Tibial nerve (tissue), 3 donors: ENCODE data around the gene KAT8.

ENCODE experiments used
- POLR2A ChIP-seq, 2 donors: fragments of 450-650 bp; IDR thresholded peaks; one replicate each; pipeline ENCODE4 v1.6.1; 2017; ENCODE audit warnings: antibody characterized with exemption in 2 of 2, mild to moderate bottlenecking in 2 of 2, moderate library complexity in 2 of 2
- TF ChIP-seq, protein P1 (sequence below), 5 experiments: fragments of 200-600 bp in 3 of 5; fragments of 450-650 bp in 2 of 5; sonication (generic) in 3 of 5; IDR thresholded peaks; one replicate each; pipeline ENCODE4 v1.5.1; 2016 to 2019; ENCODE audit warnings: antibody characterized with exemption in 5 of 5, mild to moderate bottlenecking in 3 of 5, moderate library complexity in 2 of 5

DNA sequence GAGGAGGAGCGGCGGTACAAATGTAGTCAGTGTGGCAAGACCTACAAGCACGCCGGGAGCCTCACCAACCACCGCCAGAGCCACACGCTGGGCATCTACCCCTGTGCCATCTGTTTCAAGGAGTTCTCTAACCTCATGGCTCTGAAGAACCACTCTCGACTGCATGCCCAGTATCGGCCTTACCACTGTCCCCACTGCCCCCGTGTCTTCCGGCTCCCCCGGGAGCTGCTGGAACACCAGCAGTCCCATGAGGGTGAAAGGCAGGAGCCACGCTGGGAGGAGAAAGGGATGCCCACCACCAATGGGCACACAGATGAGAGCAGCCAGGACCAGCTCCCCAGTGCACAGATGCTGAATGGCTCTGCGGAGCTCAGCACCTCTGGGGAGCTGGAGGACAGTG, 40.4 kb upstream of the KAT8 start:
- TF ChIP-seq, protein P1, sequence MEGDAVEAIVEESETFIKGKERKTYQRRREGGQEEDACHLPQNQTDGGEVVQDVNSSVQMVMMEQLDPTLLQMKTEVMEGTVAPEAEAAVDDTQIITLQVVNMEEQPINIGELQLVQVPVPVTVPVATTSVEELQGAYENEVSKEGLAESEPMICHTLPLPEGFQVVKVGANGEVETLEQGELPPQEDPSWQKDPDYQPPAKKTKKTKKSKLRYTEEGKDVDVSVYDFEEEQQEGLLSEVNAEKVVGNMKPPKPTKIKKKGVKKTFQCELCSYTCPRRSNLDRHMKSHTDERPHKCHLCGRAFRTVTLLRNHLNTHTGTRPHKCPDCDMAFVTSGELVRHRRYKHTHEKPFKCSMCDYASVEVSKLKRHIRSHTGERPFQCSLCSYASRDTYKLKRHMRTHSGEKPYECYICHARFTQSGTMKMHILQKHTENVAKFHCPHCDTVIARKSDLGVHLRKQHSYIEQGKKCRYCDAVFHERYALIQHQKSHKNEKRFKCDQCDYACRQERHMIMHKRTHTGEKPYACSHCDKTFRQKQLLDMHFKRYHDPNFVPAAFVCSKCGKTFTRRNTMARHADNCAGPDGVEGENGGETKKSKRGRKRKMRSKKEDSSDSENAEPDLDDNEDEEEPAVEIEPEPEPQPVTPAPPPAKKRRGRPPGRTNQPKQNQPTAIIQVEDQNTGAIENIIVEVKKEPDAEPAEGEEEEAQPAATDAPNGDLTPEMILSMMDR (IDR thresholded peaks at IDR 0.05), result no peak
- TF ChIP-seq POLR2A (IDR thresholded peaks at IDR 0.05), result no peak
